IMR-90 (cell line): ENCODE results near the gene PAK5. TPM values are rescaled to one million over a fixed set of nuclear protein-coding genes. Genes with fewer than 3 reads are reported as not detected.

Experiments
- ATAC-seq: fragments of 200-7000 bp; cut with Tn5 transposase; 2 replicates; pipeline ENCODE4 v1.9.1; 2020; ENCODE audit warnings: low read depth, mild to moderate bottlenecking, moderate library complexity
- BruUV-seq: library from RNA; stranded (reverse); fragments of 400-500 nt; replicated peaks from 2 replicates; lab custom pipeline; 2021; lab: Mats Ljungman, UMichigan
- CTCF ChIA-PET: fragments of 300-600 bp; formaldehyde crosslinking; extraction: SDS; loops from one replicate; lab custom pipeline; 2021; ENCODE audit warnings: antibody characterized with exemption; lab: Yijun Ruan, JAX
- POLR2A ChIA-PET: fragments of 300-600 bp; sonication (Branson Sonifier 250); formaldehyde crosslinking; loops from one replicate; lab custom pipeline; 2022; ENCODE audit warnings: antibody characterized with exemption; ENCODE audit not compliant: unreplicated experiment; lab: Charles Lee
- DNase-seq: peaks from one replicate; pipeline ENCODE4 v3.0.0; 2013
- H2AFZ ChIP-seq: replicated peaks from 2 replicates; pipeline ENCODE3; 2013; ENCODE audit warnings: low read length, mild to moderate bottlenecking; ENCODE audit not compliant: poor library complexity
- H2AK5ac ChIP-seq: 2 replicates; pipeline ENCODE4 v1.6.1; 2013; ENCODE audit warnings: low read depth, low read length, inconsistent platforms
- H2AK9ac ChIP-seq: replicated peaks from 2 replicates; pipeline ENCODE3; 2013; ENCODE audit warnings: mild to moderate bottlenecking, low read depth, low read length, moderate library complexity; ENCODE audit not compliant: poor library complexity
- H2BK120ac ChIP-seq: 2 replicates; pipeline ENCODE4 v1.6.1; 2013; ENCODE audit warnings: low read depth, low read length, inconsistent platforms
- H2BK15ac ChIP-seq: 3 replicates; pipeline ENCODE4 v1.6.1; 2013; ENCODE audit warnings: low read depth, low read length, inconsistent platforms
- H2BK20ac ChIP-seq: 2 replicates; pipeline ENCODE4 v1.6.1; 2013; ENCODE audit warnings: low read depth, mild to moderate bottlenecking, inconsistent platforms, low read length, moderate library complexity
- H2BK5ac ChIP-seq: 2 replicates; pipeline ENCODE4 v1.6.1; 2013; ENCODE audit warnings: mild to moderate bottlenecking, low read depth, low read length, inconsistent platforms; ENCODE audit not compliant: poor library complexity, severe bottlenecking
- H3K14ac ChIP-seq: replicated peaks from 2 replicates; pipeline ENCODE4 v1.6.1; 2013; ENCODE audit warnings: low read depth, low read length, inconsistent platforms
- H3K18ac ChIP-seq: 2 replicates; pipeline ENCODE4 v1.6.1; 2013; ENCODE audit warnings: low read depth, low read length, control low read depth
- H3K23ac ChIP-seq: 2 replicates; pipeline ENCODE4 v1.6.1; 2013; ENCODE audit warnings: low read depth, low read length, inconsistent platforms
- H3K27ac ChIP-seq: 2 replicates; pipeline ENCODE4 v1.5.1; 2013; ENCODE audit warnings: mild to moderate bottlenecking, control low read depth, low read length; ENCODE audit not compliant: insufficient read depth
- H3K27me3 ChIP-seq: 2 replicates; pipeline ENCODE4 v1.6.1; 2013; ENCODE audit warnings: low read length; ENCODE audit not compliant: control insufficient read depth, insufficient read depth
- H3K36me3 ChIP-seq: 2 replicates; pipeline ENCODE4 v1.6.1; 2013; ENCODE audit warnings: low read length, mixed read lengths; ENCODE audit not compliant: control insufficient read depth, insufficient read depth
- H3K4ac ChIP-seq: 2 replicates; pipeline ENCODE4 v1.6.1; 2013; ENCODE audit warnings: low read depth, low read length, inconsistent platforms
- H3K4me1 ChIP-seq: 2 replicates; pipeline ENCODE4 v1.6.1; 2013; ENCODE audit warnings: low read length, mixed read lengths; ENCODE audit not compliant: control insufficient read depth, insufficient read depth
- H3K4me2 ChIP-seq: 2 replicates; pipeline ENCODE4 v1.6.1; 2013; ENCODE audit warnings: low read depth, mild to moderate bottlenecking, control low read depth, low read length, moderate library complexity
- H3K4me3 ChIP-seq: 2 replicates; pipeline ENCODE4 v1.5.1; 2013; ENCODE audit warnings: low read depth, mild to moderate bottlenecking, control low read depth, low read length, moderate library complexity; ENCODE audit not compliant: insufficient read depth
- H3K56ac ChIP-seq: 2 replicates; pipeline ENCODE4 v1.6.1; 2013; ENCODE audit warnings: low read length, inconsistent platforms; ENCODE audit not compliant: insufficient read depth; ENCODE audit errors: extremely low read depth
- H3K79me1 ChIP-seq, 2 experiments: 2 replicates each; pipeline ENCODE4 v1.6.1; 2013; ENCODE audit warnings: low read length in 2 of 2, inconsistent platforms in 1 of 2, low read depth in 1 of 2
- H3K9ac ChIP-seq: 2 replicates; pipeline ENCODE4 v1.6.1; 2013; ENCODE audit warnings: low read depth, low read length, control low read depth
- H3K9me1 ChIP-seq: 2 replicates; pipeline ENCODE4 v1.6.1; 2013; ENCODE audit warnings: low read length, inconsistent platforms; ENCODE audit not compliant: insufficient read depth
- H3K9me3 ChIP-seq: 2 replicates; pipeline ENCODE4 v1.6.1; 2013; ENCODE audit warnings: low read length; ENCODE audit not compliant: control insufficient read depth, insufficient read depth
- H4K20me1 ChIP-seq: 2 replicates; pipeline ENCODE4 v1.6.1; 2013; ENCODE audit warnings: low read length, inconsistent platforms; ENCODE audit not compliant: insufficient read depth
- H4K5ac ChIP-seq: 2 replicates; pipeline ENCODE4 v1.6.1; 2013; ENCODE audit warnings: mild to moderate bottlenecking, low read depth, low read length, control low read depth
- H4K8ac ChIP-seq, 2 experiments: 2 replicates each; pipeline ENCODE4 v1.6.1; 2013; ENCODE audit warnings: low read depth in 2 of 2, low read length in 2 of 2, control low read depth in 1 of 2, inconsistent platforms in 1 of 2
- H4K91ac ChIP-seq: 2 replicates; pipeline ENCODE4 v1.6.1; 2013; ENCODE audit warnings: low read depth, low read length, inconsistent platforms; ENCODE audit not compliant: insufficient read depth
- CTCF ChIP-seq: conservative IDR thresholded peaks from 2 replicates; pipeline ENCODE4 v1.5.1; 2012; ENCODE audit warnings: mild to moderate bottlenecking, low read depth, low read length, improper control_type of control experiment
- FOS ChIP-seq: fragments of 150-350 bp; IDR thresholded peaks from 2 replicates; pipeline ENCODE4 v1.6.1; 2016; ENCODE audit warnings: low read depth, low read length
- RAD21 ChIP-seq: IDR thresholded peaks from 2 replicates; pipeline ENCODE4 v1.6.1; 2012; ENCODE audit warnings: low read length, improper control_type of control experiment
- RFX5 ChIP-seq: IDR thresholded peaks from 2 replicates; pipeline ENCODE4 v1.8.0; 2012; ENCODE audit warnings: low read depth, mild to moderate bottlenecking, low read length, moderate library complexity
- SMC3 ChIP-seq: fragments of 150-350 bp; IDR thresholded peaks from 2 replicates; pipeline ENCODE4 v1.6.1; 2016; ENCODE audit warnings: low read depth, mild to moderate bottlenecking, antibody characterized with exemption, low read length, moderate library complexity
- USF2 ChIP-seq: fragments of 150-350 bp; IDR thresholded peaks from 2 replicates; pipeline ENCODE4 v1.6.1; 2017; ENCODE audit warnings: mild to moderate bottlenecking, antibody characterized with exemption, low read length, low read depth
- WGBS, 2 experiments: methylation state at CpG; one replicate each; pipeline versions ENCODE4 v1.1.5 to v1.1.7; 2013; ENCODE audit warnings: missing lambda C conversion rate in 2 of 2; ENCODE audit not compliant: insufficient read length in 1 of 2; ENCODE audit errors: extremely low coverage in 2 of 2; 5-methylcytosine and 5-hydroxymethylcytosine counted together
- dilution Hi-C: fragments of 300-500 bp; cut with HindIII; formaldehyde crosslinking; loops from one replicate; pipeline ENCODE4 v1.14.3; 2018; ENCODE audit warnings: low sequenced_read_pairs; ENCODE audit not compliant: unreplicated experiment
- in situ Hi-C: fragments of 300-500 bp; cut with MboI; formaldehyde crosslinking; loops from 3 replicates; pipeline ENCODE4 v1.14.3; 2019; ENCODE audit warnings: low sequenced_read_pairs, inconsistent platforms, mixed read lengths
- intact Hi-C: fragments of 100-400 bp; cut with micrococcal nuclease; formaldehyde crosslinking; loops from 2 replicates; pipeline ENCODE4 v1.10.0; 2022
- polyA plus RNA-seq, 3 experiments: library from polyadenylated mRNA; depleted of rRNA; stranded (reverse); fragments of >200 nt; gene quantifications; 2 replicates each; pipeline ENCODE4 v1.2.3, GENCODE V29; 2012; ENCODE audit warnings: low replicate concordance in 1 of 3
- total RNA-seq: library from RNA; depleted of rRNA; stranded (reverse); fragments of >200 nt; gene quantifications from 2 replicates; pipeline ENCODE4 v1.2.3, GENCODE V29; 2012

The PAK5 gene
- total and polyA plus RNA-seq, 2 of the 4 experiments (the other 2 are of a cell fraction): not detected

GRCh38 chr20:9616833-9617461, 221.9 kb downstream of the PAK5 start:
- Histone ChIP-seq H2BK15ac (no peak overlapping the region), H3K27me3 (peaks cover 17% of the 10 kb centered on the region), H3K27ac (no peak overlapping the region), H2AK9ac (no peak overlapping the region), H3K9me3 (no peaks in the 10 kb centered on the region), H3K56ac (no peak overlapping the region), H4K5ac (no peak overlapping the region), H3K4me1 (no peaks in the 10 kb centered on the region), H2BK20ac (no peak overlapping the region), H3K18ac (no peak overlapping the region), H3K23ac (no peak overlapping the region), H4K8ac (no peak overlapping the region), H2BK5ac (no peak overlapping the region), H2AFZ (no peak overlapping the region), H3K36me3 (no peaks in the 10 kb centered on the region), H3K79me1 (no peaks in the 10 kb centered on the region), H4K20me1 (no peaks in the 10 kb centered on the region), H3K9me1 (no peaks in the 10 kb centered on the region), H3K4me3 (no peak overlapping the region), H4K91ac (no peak overlapping the region), H3K9ac (no peak overlapping the region), H3K14ac (no peak overlapping the region), H3K4me2 (no peak overlapping the region), H2AK5ac (no peak overlapping the region), H3K4ac (no peak overlapping the region), H2BK120ac (no peak overlapping the region)
- BruUV-seq: no TSS peak
- in situ Hi-C loops (loop anchor here (25.0 kb wide), 1 partner anchor 95 kb away; no protein-coding TSS in a partner anchor), intact Hi-C loops (loop anchor here (1.0 to 10.0 kb wide), 6 partner anchors 296 to 1928 kb away; no protein-coding TSS in a partner anchor), dilution Hi-C loops (no loop called here)
- DNase-seq (peak; percentile 66), ATAC-seq (peak; percentile 81)
- CTCF ChIA-PET: interaction anchor here (0.6 to 3.6 kb wide), 18 partner anchors 9 to 977 kb away, joined by 3 to 19 read pairs (median 3); no protein-coding TSS in a partner anchor
- POLR2A ChIA-PET: no interaction called here
- 0% methylated on average over 4 of the region's 10 CpGs; no CpG with 5 or more reads in 1 of the 2 experiments for WGBS, 2 experiments
- no peak for TF ChIP-seq RFX5
- TF ChIP-seq SMC3: peak; percentile 56
- TF ChIP-seq FOS: no peak
- TF ChIP-seq CTCF: peak; percentile 93
- no peak for TF ChIP-seq USF2
- TF ChIP-seq RAD21: peak; percentile 87
